Fibroblast of villous mesenchyme (primary cell): ENCODE results near the gene TRMT13. TPM values are rescaled to one million over a fixed set of nuclear protein-coding genes. Genes with fewer than 3 reads are reported as not detected.

Experiments used
- DNase-seq: peaks from one replicate; pipeline ENCODE4 v3.0.0-alpha.2; 2010; ENCODE audit warnings: low read depth
- H3K4me3 ChIP-seq: 2 replicates; pipeline ENCODE4 v1.5.1; 2011; ENCODE audit warnings: low read depth, mild to moderate bottlenecking, low read length
- total RNA-seq: library from RNA; depleted of rRNA; stranded (reverse); fragments of >200 nt; gene quantifications from 2 replicates; pipeline ENCODE4 v1.2.3, GENCODE V29; 2012
- TF ChIP-seq, protein P1 (sequence below): IDR thresholded peaks from 2 replicates; pipeline ENCODE4 v1.5.1; 2012; ENCODE audit warnings: low read depth, mild to moderate bottlenecking, low read length; ENCODE audit not compliant: insufficient read depth

TRMT13 gene
- total RNA-seq, 1 donor: 11.7 TPM

DNA sequence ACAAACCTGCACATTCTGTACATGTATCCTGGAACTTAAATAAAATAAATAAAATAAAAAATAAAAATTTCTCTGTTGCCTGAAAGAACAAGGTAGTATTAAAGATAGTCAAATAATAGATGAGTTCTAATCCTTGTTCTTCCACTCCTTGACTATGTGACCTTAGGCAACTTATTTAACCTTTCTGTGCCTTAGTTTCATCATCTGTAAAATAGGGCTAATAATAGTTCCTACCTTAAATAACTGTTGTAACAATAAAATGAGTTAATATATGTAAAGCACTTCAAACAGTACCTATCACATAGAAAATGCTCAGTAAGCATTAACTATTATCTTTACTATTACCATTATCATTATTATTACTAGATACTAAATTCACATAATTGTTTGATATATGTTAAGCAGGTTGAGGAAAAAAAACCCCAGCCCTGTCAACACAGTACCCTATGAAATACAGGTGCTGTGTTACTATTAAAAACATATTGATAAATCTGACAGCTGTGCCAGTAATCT lies 23.4 kb upstream of the TRMT13 start:
- no peak overlapping the region for H3K4me3 ChIP-seq
- no peak for DNase-seq
- TF ChIP-seq, protein P1, sequence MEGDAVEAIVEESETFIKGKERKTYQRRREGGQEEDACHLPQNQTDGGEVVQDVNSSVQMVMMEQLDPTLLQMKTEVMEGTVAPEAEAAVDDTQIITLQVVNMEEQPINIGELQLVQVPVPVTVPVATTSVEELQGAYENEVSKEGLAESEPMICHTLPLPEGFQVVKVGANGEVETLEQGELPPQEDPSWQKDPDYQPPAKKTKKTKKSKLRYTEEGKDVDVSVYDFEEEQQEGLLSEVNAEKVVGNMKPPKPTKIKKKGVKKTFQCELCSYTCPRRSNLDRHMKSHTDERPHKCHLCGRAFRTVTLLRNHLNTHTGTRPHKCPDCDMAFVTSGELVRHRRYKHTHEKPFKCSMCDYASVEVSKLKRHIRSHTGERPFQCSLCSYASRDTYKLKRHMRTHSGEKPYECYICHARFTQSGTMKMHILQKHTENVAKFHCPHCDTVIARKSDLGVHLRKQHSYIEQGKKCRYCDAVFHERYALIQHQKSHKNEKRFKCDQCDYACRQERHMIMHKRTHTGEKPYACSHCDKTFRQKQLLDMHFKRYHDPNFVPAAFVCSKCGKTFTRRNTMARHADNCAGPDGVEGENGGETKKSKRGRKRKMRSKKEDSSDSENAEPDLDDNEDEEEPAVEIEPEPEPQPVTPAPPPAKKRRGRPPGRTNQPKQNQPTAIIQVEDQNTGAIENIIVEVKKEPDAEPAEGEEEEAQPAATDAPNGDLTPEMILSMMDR: no peak

DNA sequence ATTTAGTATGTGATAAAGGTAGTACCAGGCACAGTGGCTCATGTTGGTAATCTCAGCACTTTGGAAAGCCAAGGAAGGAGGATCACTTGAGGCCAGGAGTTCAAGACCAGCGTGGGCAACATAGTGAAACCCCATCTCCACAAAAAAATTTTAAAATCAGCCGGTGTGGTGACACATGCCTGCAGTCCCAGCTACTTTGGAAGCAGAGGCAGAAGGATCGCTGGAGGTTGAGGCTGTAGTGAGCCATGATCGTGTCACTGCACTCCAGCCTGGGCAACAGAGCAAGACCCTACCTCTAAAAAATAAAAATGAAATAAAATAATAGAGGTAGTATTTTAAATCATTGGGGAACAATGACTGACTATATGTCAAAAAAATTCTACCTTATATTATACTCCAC lies 17.4 kb upstream of the TRMT13 start:
- TF ChIP-seq, protein P1: no peak
- DNase-seq: no peak
- H3K4me3 ChIP-seq: no peak overlapping the region

DNA sequence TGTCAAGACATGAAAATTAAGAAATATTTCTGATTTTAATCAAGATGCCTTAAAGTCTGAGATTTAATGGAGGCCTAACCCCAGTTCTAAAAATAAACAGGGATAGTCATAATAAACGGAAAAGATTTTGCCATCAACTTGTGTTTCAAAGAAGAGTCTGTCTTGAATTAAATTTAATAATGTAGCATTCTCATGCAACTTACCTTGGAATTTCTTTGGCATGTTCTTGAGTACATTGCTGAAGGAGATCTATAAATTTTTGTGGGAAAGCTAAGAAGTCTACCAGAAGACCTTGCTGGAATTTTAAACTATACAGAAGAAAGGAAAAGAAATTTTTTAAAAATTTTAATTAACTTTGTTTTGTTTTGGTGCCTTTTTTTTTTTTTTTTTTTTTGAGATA lies 10.8 kb upstream of the TRMT13 start:
- no peak for DNase-seq
- TF ChIP-seq, protein P1: no peak
- H3K4me3 ChIP-seq: no peak overlapping the region

DNA sequence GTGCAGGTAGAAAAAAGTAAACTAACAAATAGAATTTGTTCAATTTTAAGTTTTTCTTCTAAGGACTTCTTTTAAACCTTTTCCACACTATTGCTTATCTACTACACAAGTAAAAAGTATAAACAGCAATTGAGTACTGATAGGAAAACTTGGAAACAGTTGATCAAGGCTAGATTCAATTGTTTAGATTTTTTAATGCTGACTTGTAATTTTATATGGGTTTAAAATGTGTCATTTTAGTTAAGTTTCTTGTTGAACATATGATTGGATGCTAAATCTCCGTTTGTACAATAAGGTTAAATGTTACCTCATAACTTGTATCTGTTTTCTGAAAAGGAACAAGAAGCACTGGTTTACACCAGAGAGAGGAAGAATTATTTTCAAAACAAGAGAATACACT lies 5.7 kb upstream of the TRMT13 start:
- no peak overlapping the region for H3K4me3 ChIP-seq
- DNase-seq: no peak
- TF ChIP-seq, protein P1: no peak

DNA sequence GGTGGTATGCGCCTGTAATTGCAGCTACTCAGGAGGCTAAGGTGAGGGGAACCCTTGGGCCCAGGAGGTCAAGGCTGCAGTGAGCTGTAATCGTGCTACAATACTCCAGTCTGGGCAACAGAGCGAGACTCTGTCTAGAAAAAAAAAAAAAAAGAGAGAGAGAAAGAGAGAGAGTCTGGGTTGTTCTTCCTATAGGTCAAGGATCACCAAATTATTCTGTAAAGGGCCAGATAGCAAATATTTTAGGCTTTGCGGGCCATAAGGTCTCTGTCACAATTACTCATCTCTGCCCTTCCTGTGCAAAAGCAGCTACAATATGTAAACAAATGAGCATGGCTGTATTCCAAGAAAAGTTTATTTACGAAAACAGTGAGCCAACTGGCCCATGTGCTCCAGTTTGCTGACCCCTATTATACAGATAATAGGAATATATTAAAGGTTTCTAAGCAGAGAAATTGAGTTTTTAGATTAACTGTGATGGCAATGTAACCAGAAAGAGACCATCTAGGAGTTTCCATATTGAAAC lies 2.3 kb upstream of the TRMT13 start:
- peak; percentile 81 for DNase-seq
- H3K4me3 ChIP-seq: no peak overlapping the region
- TF ChIP-seq, protein P1: no peak

DNA sequence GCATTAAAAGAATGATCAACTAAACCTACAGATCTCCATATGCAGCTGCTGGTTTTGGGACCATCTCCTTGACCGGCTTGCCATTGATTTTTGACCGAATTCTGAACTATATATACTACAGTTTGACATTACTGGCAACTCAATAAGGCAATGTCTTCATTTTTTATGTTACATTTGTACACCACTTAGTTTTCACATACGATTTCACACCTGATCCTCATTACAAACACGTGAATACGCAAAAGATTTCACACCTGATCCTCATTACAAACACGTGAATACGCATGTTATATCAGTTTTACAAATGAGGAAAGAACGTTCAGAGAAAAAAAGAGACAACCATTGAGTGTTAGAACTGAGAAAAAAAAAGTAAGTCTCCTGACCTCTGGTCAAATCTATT lies 1.3 kb upstream of the TRMT13 start:
- peak overlapping the region; percentile 96 for H3K4me3 ChIP-seq
- DNase-seq: no peak
- TF ChIP-seq, protein P1: no peak

DNA sequence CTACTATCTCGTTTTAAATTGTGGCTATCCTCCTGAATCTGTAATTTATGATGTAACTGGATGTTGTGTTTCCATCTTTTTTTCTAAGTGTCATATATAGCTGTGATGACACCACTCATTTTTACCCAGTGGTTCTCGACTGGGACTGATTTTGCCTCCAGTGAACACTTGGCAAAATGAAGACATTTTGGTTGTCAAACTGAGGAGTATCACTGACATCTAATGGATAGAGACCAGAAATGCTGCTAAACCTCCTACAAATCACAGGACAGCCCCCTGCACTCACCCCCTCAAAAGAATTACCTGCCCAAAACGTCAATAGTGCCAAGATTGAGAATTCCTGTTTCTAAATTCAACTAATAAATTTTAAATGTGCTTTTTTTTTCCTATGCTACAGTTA lies 1.9 kb downstream of the TRMT13 start:
- TF ChIP-seq, protein P1: no peak
- H3K4me3 ChIP-seq: no peak overlapping the region
- no peak for DNase-seq
